Measurements from ENCODE around the gene NEGR1. TPM values are rescaled to one million over a fixed set of nuclear protein-coding genes. Genes with fewer than 3 reads are reported as not detected.
A peak's percentile ranks its signal among the peaks of the same experiment; 100 is the strongest.

The NEGR1 gene
- total RNA-seq, 1 experiment from 2014 or later, result 1.2 TPM

DNA sequence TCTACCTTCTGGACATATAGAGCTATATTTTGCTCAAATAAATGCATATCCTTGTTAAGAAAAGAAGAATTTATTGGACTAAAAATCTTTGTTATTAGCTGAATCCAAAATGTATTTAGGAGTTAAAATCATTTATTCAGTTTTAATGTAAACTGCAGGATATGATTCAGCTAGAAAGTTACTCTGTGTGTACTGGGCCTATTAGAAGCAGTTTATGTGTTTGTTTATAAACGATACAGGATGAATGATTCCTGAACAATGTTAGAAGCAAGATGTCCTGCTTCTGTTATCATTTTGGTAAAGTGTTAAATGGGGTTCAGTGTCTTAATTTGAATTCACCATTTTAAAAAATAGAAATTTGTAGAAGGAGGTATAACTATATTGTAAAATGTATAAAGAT lies 652.3 kb downstream of the NEGR1 start:
- Histone ChIP-seq H3K4me1 (no peaks in the 10 kb centered on the region), H3K27me3 (no peaks in the 10 kb centered on the region), H3K27ac (no peak overlapping the region), H3K36me3 (no peaks in the 10 kb centered on the region), H3K9me3 (replicated peaks) (no peaks in the 10 kb centered on the region), H3K4me3 (no peak overlapping the region)
- no peak for DNase-seq

DNA sequence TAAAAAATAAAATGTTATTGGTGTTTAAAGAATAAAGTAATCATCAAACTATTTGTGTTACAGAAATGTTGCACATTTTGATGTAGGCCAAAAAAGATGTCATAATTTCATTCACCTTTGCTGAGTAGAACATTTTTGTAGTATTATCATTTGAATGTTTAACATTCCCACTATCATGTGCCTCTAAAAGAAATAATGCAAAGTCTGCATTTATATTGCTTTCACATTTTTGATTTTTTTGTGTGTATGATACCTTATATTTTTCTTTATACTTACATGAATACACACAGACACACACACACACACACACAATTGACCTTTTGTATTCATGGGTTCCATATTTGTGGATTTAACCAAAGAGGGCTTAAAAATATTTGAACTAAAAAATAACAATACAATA lies 657.3 kb downstream of the NEGR1 start:
- H3K36me3 ChIP-seq, result no peaks in the 10 kb centered on the region

DNA sequence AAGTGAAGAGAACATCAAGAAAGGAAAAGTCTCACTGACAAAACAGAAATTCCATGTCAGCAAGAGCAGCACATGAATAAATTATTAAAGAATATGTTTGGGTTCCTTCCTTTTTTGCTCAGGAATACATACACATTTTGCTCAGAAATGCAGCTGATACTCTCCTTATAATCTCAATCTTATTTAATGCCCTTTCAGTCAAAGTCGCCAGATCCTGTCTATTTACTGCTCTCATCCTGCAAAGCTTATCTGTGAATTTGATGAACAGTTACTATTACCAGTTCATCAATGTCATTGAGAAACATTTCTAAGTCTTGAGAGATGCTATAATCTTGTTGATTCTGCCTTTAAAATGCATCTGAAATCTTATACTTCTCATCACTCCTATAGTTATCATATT lies 658.5 kb downstream of the NEGR1 start:
- H3K27ac ChIP-seq, result no peak overlapping the region
- no peaks in the 10 kb centered on the region for H3K36me3 ChIP-seq
- no peak for DNase-seq
- H3K9me3 ChIP-seq (replicated peaks), result no peaks in the 10 kb centered on the region
- H3K4me3 ChIP-seq, result no peak overlapping the region
- no peaks in the 10 kb centered on the region for H3K4me1 ChIP-seq
- H3K27me3 ChIP-seq, result no peaks in the 10 kb centered on the region

More for the DNA sequence above, 657.3 kb downstream of the NEGR1 start:
- no peak for DNase-seq
- H3K4me3 ChIP-seq, result no peak overlapping the region
- H3K27me3 ChIP-seq, result no peaks in the 10 kb centered on the region
- H3K9me3 ChIP-seq (replicated peaks), result no peaks in the 10 kb centered on the region
- H3K4me1 ChIP-seq, result no peaks in the 10 kb centered on the region
- H3K27ac ChIP-seq, result no peak overlapping the region

DNA sequence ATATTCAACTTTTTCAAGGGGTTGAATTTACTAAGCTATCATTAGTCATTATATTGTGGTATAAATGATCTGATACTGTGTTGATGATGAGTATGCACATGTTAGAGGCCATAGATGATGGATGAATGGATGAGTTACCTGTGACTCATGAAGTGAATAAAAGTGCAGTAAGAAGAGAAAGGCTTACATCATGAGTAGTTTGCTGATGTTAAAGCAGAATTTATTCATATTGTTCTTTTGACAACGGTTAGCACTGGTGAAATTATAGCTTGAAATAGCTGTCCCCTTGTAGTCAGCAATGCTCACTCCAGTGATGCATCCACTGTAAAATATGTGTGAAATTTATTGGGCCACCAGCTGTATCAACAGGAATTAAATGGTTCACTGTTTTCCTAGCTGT lies 660.6 kb downstream of the NEGR1 start:
- no peaks in the 10 kb centered on the region for H3K4me1 ChIP-seq
- H3K36me3 ChIP-seq, result no peaks in the 10 kb centered on the region
- DNase-seq, result no peak
- H3K4me3 ChIP-seq, result no peak overlapping the region
- H3K27me3 ChIP-seq, result no peaks in the 10 kb centered on the region
- no peaks in the 10 kb centered on the region for H3K9me3 ChIP-seq (replicated peaks)
- H3K27ac ChIP-seq, result no peak overlapping the region

DNA sequence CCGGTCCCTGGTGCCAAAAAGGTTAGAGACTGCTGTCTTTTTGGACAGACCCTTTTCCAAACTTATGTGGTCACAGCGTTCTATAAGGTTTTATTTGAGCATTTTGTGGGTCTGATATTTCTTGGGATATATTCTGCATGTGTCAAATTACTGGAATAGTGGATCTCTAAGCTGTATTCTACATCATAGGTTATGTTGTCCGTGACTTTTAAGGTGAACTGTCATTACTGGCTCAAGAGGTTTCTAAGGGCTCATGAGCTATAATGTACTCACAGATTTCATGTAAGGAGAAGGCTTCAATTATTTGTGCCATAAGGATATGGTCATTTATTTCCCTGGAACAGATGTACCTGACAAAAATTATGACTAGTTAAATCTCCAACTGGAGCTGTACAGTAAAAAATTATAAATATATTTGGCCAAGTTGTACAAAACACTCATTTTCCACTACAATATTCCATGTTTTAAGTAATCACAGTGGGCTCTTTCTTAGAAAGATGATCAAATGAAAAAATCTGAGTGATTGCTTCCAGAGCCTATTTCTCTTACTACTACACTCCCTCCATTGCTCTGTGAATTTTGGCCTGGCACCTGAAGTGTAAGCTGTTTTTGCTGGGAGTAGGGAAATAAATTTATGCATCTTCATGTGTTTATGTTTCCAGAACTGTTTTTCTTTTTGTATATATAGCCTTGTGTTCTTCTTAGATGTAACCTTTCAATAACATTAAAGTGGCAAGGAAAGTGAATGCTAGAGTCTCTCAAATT lies 663.4 kb downstream of the NEGR1 start:
- Histone ChIP-seq H3K4me3 (no peak overlapping the region), H3K27ac (no peak overlapping the region), H3K4me1 (no peaks in the 10 kb centered on the region), H3K36me3 (no peaks in the 10 kb centered on the region), H3K27me3 (no peaks in the 10 kb centered on the region), H3K9me3 (replicated peaks) (no peaks in the 10 kb centered on the region)
- no peak for DNase-seq

DNA sequence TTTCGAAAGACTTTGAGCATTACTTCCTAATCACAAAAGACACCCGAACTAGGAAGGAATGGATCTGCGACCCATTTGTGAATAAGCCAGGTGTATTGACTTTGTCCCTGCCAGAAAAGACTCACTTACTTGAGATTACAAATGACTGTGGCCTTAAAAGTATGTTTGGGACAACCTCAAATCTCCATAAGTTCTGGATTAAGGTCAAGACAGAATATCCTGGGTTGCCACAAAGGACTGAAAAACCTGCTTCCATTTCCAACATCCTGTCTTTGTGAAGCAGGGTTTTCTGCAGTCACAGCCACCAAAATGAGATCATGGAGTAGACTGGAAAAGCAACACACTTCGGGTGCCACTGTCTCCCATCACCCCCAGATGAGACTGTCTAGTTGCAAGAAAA lies 664.1 kb downstream of the NEGR1 start:
- no peak overlapping the region for H3K4me3 ChIP-seq
- no peaks in the 10 kb centered on the region for H3K36me3 ChIP-seq
- no peaks in the 10 kb centered on the region for H3K27me3 ChIP-seq
- H3K27ac ChIP-seq, result no peak overlapping the region
- no peak for DNase-seq
- H3K9me3 ChIP-seq (replicated peaks), result no peaks in the 10 kb centered on the region
- no peaks in the 10 kb centered on the region for H3K4me1 ChIP-seq

DNA sequence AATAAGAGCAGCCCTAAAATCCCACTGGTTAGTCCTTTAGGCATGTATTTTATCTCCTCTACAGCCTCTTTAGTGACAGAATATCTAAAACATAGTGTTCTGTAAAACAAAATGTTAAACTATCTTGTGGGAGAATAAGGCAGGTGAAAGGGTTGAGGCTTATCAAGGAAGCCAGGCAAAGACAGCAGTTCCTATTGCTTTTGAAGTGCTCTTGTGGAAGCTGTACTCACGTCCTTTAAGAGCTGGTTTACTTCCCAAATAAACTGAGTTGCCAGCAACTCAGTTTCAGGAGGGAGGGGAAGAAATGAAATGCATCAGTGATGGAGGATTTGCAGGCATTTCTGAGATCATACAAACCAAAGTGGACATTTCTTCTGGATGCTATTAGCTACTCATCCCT lies 671.9 kb downstream of the NEGR1 start:
- no peaks in the 10 kb centered on the region for H3K4me1 ChIP-seq
- no peak overlapping the region for H3K27ac ChIP-seq
- H3K36me3 ChIP-seq, result no peaks in the 10 kb centered on the region
- no peak for DNase-seq
- no peaks in the 10 kb centered on the region for H3K27me3 ChIP-seq
- H3K4me3 ChIP-seq, result no peak overlapping the region
- H3K9me3 ChIP-seq (replicated peaks), result no peaks in the 10 kb centered on the region

DNA sequence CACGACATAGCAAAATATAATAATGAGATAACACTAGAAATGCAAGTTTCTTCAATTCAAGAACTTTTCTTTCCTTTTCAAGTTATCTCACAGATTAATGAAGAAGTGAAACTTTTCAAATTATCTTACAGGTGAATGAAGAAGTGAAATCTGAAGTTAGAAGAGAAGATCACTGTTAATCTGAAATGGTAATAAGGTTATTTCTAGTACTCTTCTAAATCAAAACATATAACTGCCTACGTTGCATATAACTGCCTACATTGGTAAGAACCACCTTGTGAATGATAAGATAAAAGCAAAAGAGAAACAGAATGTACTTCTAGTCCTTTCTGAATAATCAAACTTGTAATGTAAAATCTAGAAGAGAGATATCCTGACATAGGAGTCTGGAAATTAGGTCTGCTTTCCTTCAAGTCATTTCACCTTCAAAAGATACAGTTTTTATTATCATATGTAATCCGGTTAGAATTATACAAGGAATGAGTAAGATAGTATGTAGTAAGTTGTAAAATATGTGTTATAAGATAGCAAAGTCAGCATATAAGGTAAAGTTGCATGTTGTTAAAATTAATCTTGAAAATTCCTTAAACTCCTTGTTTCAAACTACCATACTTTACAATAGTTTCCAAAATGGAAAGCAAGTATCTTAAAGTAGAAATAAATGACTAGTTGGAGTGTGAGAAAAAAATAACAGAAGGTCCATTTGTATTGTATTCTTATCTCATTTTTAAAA lies 679.1 kb downstream of the NEGR1 start:
- H3K4me3 ChIP-seq, result no peak overlapping the region
- no peaks in the 10 kb centered on the region for H3K27me3 ChIP-seq
- no peaks in the 10 kb centered on the region for H3K36me3 ChIP-seq
- no peak for DNase-seq
- no peak overlapping the region for H3K27ac ChIP-seq
- H3K4me1 ChIP-seq, result no peaks in the 10 kb centered on the region
- no peaks in the 10 kb centered on the region for H3K9me3 ChIP-seq (replicated peaks)

DNA sequence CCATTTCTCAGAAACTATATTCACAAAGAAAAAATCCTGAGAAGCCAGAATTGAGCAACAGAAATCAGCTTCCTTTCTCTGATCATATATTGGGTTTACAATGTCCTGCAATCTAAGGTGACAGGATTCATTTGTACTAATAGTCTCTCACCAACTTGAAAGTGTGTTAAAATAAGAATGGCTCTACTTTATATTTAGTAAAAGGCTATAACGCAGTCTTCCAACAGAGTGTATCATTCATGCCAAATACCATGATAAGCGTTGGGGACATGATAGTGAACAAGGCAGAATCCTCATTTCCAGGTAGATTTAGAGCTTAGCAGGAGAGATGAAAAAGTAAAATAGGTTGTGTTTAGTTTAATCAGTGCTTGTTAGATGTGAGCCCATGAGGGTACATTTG lies 682.3 kb downstream of the NEGR1 start:
- no peaks in the 10 kb centered on the region for H3K27me3 ChIP-seq
- no peak overlapping the region for H3K4me3 ChIP-seq
- H3K9me3 ChIP-seq (replicated peaks), result no peaks in the 10 kb centered on the region
- H3K36me3 ChIP-seq, result no peaks in the 10 kb centered on the region
- no peak for DNase-seq
- no peak overlapping the region for H3K27ac ChIP-seq
- H3K4me1 ChIP-seq, result no peaks in the 10 kb centered on the region

DNA sequence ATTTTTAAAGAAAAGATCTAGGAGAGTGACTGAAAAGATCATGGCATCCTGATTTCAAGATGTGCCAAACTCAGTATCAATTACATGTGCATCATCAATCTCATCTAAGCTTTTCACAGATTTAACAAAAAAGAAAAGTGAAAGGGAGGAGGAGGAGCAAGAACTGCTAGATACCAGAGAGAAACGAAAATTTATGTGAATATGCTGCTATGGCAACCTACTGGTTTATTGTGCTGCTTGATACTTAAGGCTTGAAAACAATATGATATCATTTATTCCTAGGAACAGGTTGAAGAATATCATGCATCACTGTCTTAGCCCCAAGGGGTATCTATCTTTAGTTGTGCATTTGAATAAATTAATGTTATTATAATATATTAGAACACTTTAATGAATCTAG lies 683.0 kb downstream of the NEGR1 start:
- H3K27me3 ChIP-seq, result no peaks in the 10 kb centered on the region
- H3K27ac ChIP-seq, result no peak overlapping the region
- no peaks in the 10 kb centered on the region for H3K36me3 ChIP-seq
- H3K4me1 ChIP-seq, result no peaks in the 10 kb centered on the region
- H3K4me3 ChIP-seq, result no peak overlapping the region
- DNase-seq, result no peak
- no peaks in the 10 kb centered on the region for H3K9me3 ChIP-seq (replicated peaks)

DNA sequence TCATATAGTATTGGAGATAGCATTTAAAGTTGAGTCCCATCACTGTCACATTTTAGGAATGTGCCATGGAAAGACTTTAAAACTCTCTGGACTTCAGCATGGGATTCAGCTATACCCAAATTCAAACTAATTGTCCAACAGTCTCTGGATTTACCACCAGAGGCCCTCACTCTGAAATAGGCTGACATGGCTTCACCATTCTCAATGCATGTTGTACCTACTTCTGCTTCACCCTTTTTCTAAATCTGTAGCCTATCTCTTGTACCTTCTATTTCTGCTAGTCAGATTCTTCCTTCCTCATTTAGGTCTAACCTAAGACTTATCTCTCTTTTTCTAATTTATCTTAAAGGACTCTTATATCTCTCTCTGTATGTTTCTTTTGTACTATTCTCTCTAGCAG lies 688.8 kb downstream of the NEGR1 start:
- H3K4me3 ChIP-seq, result no peak overlapping the region
- no peaks in the 10 kb centered on the region for H3K9me3 ChIP-seq (replicated peaks)
- no peaks in the 10 kb centered on the region for H3K36me3 ChIP-seq
- no peaks in the 10 kb centered on the region for H3K27me3 ChIP-seq
- H3K4me1 ChIP-seq, result no peaks in the 10 kb centered on the region
- peak in 1 of 2 experiments; percentile 16 for DNase-seq
- H3K27ac ChIP-seq, result no peak overlapping the region

DNA sequence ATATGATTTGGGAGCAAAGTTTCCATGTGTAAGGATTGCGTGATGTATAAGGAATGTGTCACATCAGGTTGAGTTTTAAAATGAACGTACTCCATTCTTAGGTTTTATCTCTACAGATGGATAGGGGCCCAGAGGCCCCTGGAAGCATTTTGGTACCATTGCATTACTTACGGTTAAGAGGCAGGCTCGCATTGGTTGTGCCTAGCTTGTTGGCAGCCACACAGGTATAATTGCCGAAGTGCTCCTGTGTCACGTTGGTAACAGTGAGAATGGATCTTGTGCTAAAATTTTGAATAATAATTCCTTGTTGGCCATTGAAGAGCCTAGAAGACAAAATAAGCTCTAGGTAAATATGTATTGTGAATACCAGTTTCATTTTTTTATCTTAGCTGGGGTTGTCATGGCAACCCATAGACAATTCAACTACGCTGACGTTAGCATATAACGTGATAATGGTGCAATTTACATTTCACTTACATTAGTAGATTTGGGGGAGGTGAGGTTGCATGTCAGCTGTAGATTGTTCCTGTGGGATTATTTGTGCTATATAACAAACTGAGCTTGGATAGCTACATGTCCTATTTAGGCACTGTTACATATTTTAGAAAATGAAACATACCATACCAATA lies 689.6 kb downstream of the NEGR1 start:
- H3K9me3 ChIP-seq (replicated peaks), result no peaks in the 10 kb centered on the region
- no peaks in the 10 kb centered on the region for H3K36me3 ChIP-seq
- H3K4me1 ChIP-seq, result no peaks in the 10 kb centered on the region
- no peak for DNase-seq
- H3K4me3 ChIP-seq, result no peak overlapping the region
- H3K27ac ChIP-seq, result no peak overlapping the region
- no peaks in the 10 kb centered on the region for H3K27me3 ChIP-seq

DNA sequence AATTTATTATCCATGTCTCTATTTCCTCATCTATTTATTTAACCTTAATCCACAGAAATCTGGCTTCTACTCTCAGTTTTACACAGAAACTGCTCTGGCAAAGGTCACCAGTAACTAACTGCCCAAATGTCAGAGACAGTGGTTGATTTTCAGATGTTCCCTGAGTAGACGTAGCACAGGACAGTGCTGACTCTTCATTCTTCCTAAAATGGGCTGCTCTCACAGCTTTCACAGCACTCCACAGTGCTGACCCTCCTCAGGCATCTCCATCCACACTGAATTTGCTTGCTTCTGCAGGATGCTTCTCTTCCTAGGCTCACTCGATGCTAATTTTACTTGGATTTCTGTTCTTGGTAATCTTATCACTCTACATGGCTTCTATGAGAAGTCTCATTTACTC lies 693.3 kb downstream of the NEGR1 start:
- Histone ChIP-seq H3K4me3 (no peak overlapping the region), H3K9me3 (replicated peaks) (no peaks in the 10 kb centered on the region), H3K4me1 (no peaks in the 10 kb centered on the region), H3K36me3 (no peaks in the 10 kb centered on the region), H3K27me3 (no peaks in the 10 kb centered on the region), H3K27ac (no peak overlapping the region)
- DNase-seq, result no peak

DNA sequence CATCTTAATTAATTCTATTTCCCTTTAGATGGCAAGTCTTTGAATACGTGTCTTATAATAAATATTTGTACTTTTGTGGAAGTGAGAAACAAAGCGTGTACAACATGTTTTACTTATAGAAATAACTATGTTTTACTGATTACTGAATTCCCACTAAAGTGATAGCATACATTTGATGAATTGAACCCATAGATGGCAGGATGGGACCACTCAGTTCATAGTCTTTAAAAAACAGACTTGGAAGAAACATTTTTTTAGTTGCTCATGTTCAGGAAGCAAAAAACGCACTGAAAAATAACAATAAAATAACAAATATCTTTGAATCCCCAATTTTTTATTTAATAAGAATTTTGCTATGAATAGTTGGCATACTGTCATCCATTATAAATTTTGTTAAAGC lies 694.4 kb downstream of the NEGR1 start:
- Histone ChIP-seq H3K27me3 (no peaks in the 10 kb centered on the region), H3K36me3 (no peaks in the 10 kb centered on the region), H3K27ac (no peak overlapping the region), H3K4me1 (no peaks in the 10 kb centered on the region), H3K9me3 (replicated peaks) (no peaks in the 10 kb centered on the region), H3K4me3 (no peak overlapping the region)
- DNase-seq, result peak in 1 of 2 experiments; percentile 24

DNA sequence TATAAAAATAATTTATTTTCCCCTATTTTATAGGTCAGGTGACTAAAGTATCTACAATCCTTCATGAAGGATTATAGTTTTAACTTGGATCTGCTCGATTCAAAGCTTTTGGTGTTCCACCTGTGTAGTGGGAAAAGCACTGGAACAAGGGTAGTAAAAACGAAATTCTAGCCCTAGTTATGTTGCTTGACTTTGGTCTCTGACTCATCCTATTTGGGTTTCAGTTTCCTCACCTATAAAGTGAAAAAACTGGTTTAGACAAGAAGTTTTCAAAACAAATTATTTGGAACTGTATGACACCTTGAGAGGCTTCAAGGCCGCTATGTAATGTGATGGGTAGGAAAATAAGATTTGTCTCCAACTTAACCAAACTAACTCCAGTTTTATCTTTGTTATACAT lies 696.3 kb downstream of the NEGR1 start:
- no peaks in the 10 kb centered on the region for H3K4me1 ChIP-seq
- H3K27me3 ChIP-seq, result no peaks in the 10 kb centered on the region
- no peak for DNase-seq

More for the DNA sequence above, 696.3 kb downstream of the NEGR1 start:
- Histone ChIP-seq H3K9me3 (replicated peaks) (no peaks in the 10 kb centered on the region), H3K4me3 (no peak overlapping the region), H3K36me3 (no peaks in the 10 kb centered on the region), H3K27ac (no peak overlapping the region)
